ENCODE data around the gene GAS7.

GAS7 gene

GRCh38 chr17:9929871-9930270 is 268.5 kb downstream of the GAS7 start:
- TF ChIP-seq CTCF (conservative IDR thresholded peaks at IDR 0.05; ENCODE audit: low read depth, low read length): no peak
- Histone ChIP-seq H3K27me3 (ENCODE audit: insufficient read depth, low read depth) (no peaks in the 10 kb centered on the region), H3K27ac (no peak overlapping the region), H3K4me3 (IDR thresholded peaks at IDR 0.05; ENCODE audit: insufficient read depth, low read depth, low read length) (no peak overlapping the region), H3K9ac (no peak overlapping the region), H3K4me2 (no peak overlapping the region), H3K4me1 (ENCODE audit: low read depth, poor library complexity, severe bottlenecking) (no peaks in the 10 kb centered on the region), H3K36me3 (ENCODE audit: insufficient read depth) (no peaks in the 10 kb centered on the region), H3K79me2 (ENCODE audit: insufficient read depth, low read depth) (no peaks in the 10 kb centered on the region), H2AFZ (ENCODE audit: low read depth) (no peak overlapping the region), H4K20me1 (ENCODE audit: insufficient read depth) (no peaks in the 10 kb centered on the region)

GRCh38 chr17:9928601-9929333 is 269.6 kb downstream of the GAS7 start:
- H3K9ac ChIP-seq: no peak overlapping the region
- no peak overlapping the region for H3K4me3 ChIP-seq (IDR thresholded peaks at IDR 0.05; ENCODE audit: insufficient read depth, low read depth, low read length)
- H3K27me3 ChIP-seq (ENCODE audit: insufficient read depth, low read depth): no peaks in the 10 kb centered on the region
- no peaks in the 10 kb centered on the region for H3K36me3 ChIP-seq (ENCODE audit: insufficient read depth)
- TF ChIP-seq CTCF (conservative IDR thresholded peaks at IDR 0.05; ENCODE audit: low read depth, low read length): no peak
- H4K20me1 ChIP-seq (ENCODE audit: insufficient read depth): no peaks in the 10 kb centered on the region
- H3K27ac ChIP-seq: no peak overlapping the region
- no peak overlapping the region for H2AFZ ChIP-seq (ENCODE audit: low read depth)
- no peaks in the 10 kb centered on the region for H3K79me2 ChIP-seq (ENCODE audit: insufficient read depth, low read depth)
- H3K4me2 ChIP-seq: no peak overlapping the region
- H3K4me1 ChIP-seq (ENCODE audit: low read depth, poor library complexity, severe bottlenecking): no peaks in the 10 kb centered on the region

- Histone ChIP-seq H3K4me3 (IDR thresholded peaks at IDR 0.05; ENCODE audit: insufficient read depth, low read depth, low read length) (no peak overlapping the region), H3K27ac (no peak overlapping the region), H3K4me1 (ENCODE audit: low read depth, poor library complexity, severe bottlenecking) (no peaks in the 10 kb centered on the region), H3K4me2 (no peak overlapping the region), H4K20me1 (ENCODE audit: insufficient read depth) (no peaks in the 10 kb centered on the region), H2AFZ (ENCODE audit: low read depth) (no peak overlapping the region), H3K27me3 (ENCODE audit: insufficient read depth, low read depth) (no peaks in the 10 kb centered on the region), H3K79me2 (ENCODE audit: insufficient read depth, low read depth) (no peaks in the 10 kb centered on the region), H3K36me3 (ENCODE audit: insufficient read depth) (no peaks in the 10 kb centered on the region), H3K9ac (no peak overlapping the region)
- TF ChIP-seq CTCF (conservative IDR thresholded peaks at IDR 0.05; ENCODE audit: low read depth, low read length): no peak
Observed at GRCh38 chr17:9926150-9926804, 272.1 kb downstream of the GAS7 start.

- Histone ChIP-seq H3K9ac (no peak overlapping the region), H3K27me3 (ENCODE audit: insufficient read depth, low read depth) (no peaks in the 10 kb centered on the region), H3K4me3 (IDR thresholded peaks at IDR 0.05; ENCODE audit: insufficient read depth, low read depth, low read length) (no peak overlapping the region), H4K20me1 (ENCODE audit: insufficient read depth) (no peaks in the 10 kb centered on the region), H2AFZ (ENCODE audit: low read depth) (no peak overlapping the region), H3K4me1 (ENCODE audit: low read depth, poor library complexity, severe bottlenecking) (no peaks in the 10 kb centered on the region), H3K4me2 (no peak overlapping the region), H3K79me2 (ENCODE audit: insufficient read depth, low read depth) (no peaks in the 10 kb centered on the region), H3K27ac (no peak overlapping the region), H3K36me3 (ENCODE audit: insufficient read depth) (no peaks in the 10 kb centered on the region)
- no peak for TF ChIP-seq CTCF (conservative IDR thresholded peaks at IDR 0.05; ENCODE audit: low read depth, low read length)
Observed at GRCh38 chr17:9925457-9925856, 272.9 kb downstream of the GAS7 start.

All from KMS-11 (cell line).